ENCODE data around the gene ECD.

DNA sequence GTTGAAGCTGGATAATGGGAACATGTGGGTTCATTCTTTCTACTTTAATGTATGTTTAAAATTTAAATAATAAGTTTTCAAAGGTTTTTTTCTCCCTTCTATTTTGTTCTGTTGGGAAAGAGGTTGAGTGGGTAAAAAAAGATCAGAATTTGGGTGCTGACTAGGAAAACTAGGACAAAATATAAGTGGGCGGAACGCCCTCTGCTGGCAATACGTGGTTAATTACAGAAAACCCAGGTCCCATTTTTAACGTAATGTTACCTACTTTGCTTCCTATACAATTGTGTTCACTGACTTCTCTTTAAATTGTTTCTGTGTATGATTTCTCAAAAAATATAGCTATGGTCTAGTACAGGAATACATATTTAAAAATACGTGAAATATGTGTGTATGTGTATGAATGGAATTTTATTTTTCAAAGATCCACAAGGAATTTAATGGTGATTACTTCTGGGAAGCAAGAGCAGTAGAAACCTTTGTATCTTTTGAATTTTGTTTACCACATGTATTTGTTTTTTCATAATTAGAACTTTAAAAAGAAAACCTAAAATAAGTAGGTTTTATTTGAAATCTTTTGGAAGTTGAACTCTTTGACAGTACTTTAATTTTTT is 8.7 kb downstream of the ECD start:
- TF ChIP-seq CTCF (IDR thresholded peaks at IDR 0.05) (no peak), POLR2A (IDR thresholded peaks at IDR 0.05) (no peak)

All from lower leg skin (tissue), 3 donors.